NOMO-1 treated with DMSO at 0.1 percent for 48 hours (cell line): ENCODE results near the gene CATSPERZ.

Experiments used
- DNase-seq: peaks from one replicate; lab custom pipeline; 2025; ENCODE audit not compliant: unreplicated experiment; lab: John Stamatoyannopoulos, UW

The CATSPERZ gene

GRCh38 chr11:64263947-64264317 lies 36.2 kb upstream of the CATSPERZ start:
- DNase-seq = no peak

GRCh38 chr11:64264371-64264852 lies 35.7 kb upstream of the CATSPERZ start:
- DNase-seq = no peak

- no peak for DNase-seq
Observed at GRCh38 chr11:64265176-64266160, 34.7 kb upstream of the CATSPERZ start.

- DNase-seq = no peak
Observed at GRCh38 chr11:64266339-64266738, 33.8 kb upstream of the CATSPERZ start.

GRCh38 chr11:64267207-64267945 lies 32.8 kb upstream of the CATSPERZ start:
- no peak for DNase-seq

- DNase-seq = no peak
Observed at GRCh38 chr11:64268025-64268892, 31.9 kb upstream of the CATSPERZ start.

GRCh38 chr11:64268893-64269539 lies 31.1 kb upstream of the CATSPERZ start:
- peak; percentile 34 for DNase-seq

GRCh38 chr11:64269540-64270220 lies 30.5 kb upstream of the CATSPERZ start:
- DNase-seq = peak; percentile 99

- no peak for DNase-seq
Observed at GRCh38 chr11:64275031-64275800, 24.9 kb upstream of the CATSPERZ start.

GRCh38 chr11:64275841-64276240 lies 24.3 kb upstream of the CATSPERZ start:
- DNase-seq = no peak

GRCh38 chr11:64276653-64277431 lies 23.3 kb upstream of the CATSPERZ start:
- DNase-seq = no peak

- no peak for DNase-seq
Observed at GRCh38 chr11:64278576-64279190, 21.5 kb upstream of the CATSPERZ start.

- no peak for DNase-seq
Observed at GRCh38 chr11:64281957-64282770, 18.0 kb upstream of the CATSPERZ start.

- DNase-seq = no peak
Observed at GRCh38 chr11:64283092-64283491, 17.1 kb upstream of the CATSPERZ start.

GRCh38 chr11:64284048-64284961 lies 15.9 kb upstream of the CATSPERZ start, which contains the start of gene BAD:
BAD (minus strand) TSS chr11:64284665; CDS start chr11:64284368, 297 bp downstream.
- peak; percentile 93 for DNase-seq
